CD8-positive, alpha-beta memory T cell (primary cell): Measurements from ENCODE around the gene ADISSP. TPM values are rescaled to one million over a fixed set of nuclear protein-coding genes. Genes with fewer than 3 reads are reported as not detected.

ENCODE experiments used
- CTCF ChIA-PET: fragments of 350-600 bp; sonication (Branson Sonifier 250); formaldehyde crosslinking; loops from one replicate; lab custom pipeline; 2021; ENCODE audit warnings: antibody characterized with exemption; lab: Charles Lee
- POLR2A ChIA-PET: fragments of 350-600 bp; sonication (Branson Sonifier 250); formaldehyde crosslinking; loops from one replicate; lab custom pipeline; 2021; ENCODE audit warnings: antibody characterized with exemption; lab: Charles Lee
- DNase-seq, 5 donors: peaks; one replicate each; pipeline versions ENCODE4 v3.0.0 to v3.0.0-alpha.2; 2020 to 2022; ENCODE audit warnings: mixed read lengths in 1 of 5
- H3K27ac ChIP-seq: one replicate; pipeline ENCODE4 v1.7.0; 2013; ENCODE audit warnings: low read depth, mild to moderate bottlenecking, low read length, moderate library complexity
- H3K27me3 ChIP-seq: 2 replicates; pipeline ENCODE4 v1.7.0; 2013; ENCODE audit warnings: low read length, mild to moderate bottlenecking; ENCODE audit not compliant: insufficient read depth, poor library complexity, severe bottlenecking
- H3K36me3 ChIP-seq: 2 replicates; pipeline ENCODE4 v1.7.0; 2013; ENCODE audit warnings: mild to moderate bottlenecking, low read length, moderate library complexity; ENCODE audit not compliant: insufficient read depth
- H3K4me1 ChIP-seq: 2 replicates; pipeline ENCODE4 v1.7.0; 2013; ENCODE audit warnings: mild to moderate bottlenecking, low read length, moderate library complexity; ENCODE audit not compliant: insufficient read depth
- H3K4me3 ChIP-seq: 2 replicates; pipeline ENCODE4 v1.7.0; 2013; ENCODE audit warnings: mild to moderate bottlenecking, low read length
- H3K9me3 ChIP-seq: 2 replicates; pipeline ENCODE4 v1.7.0; 2013; ENCODE audit warnings: mild to moderate bottlenecking, low read length
- H3K27ac Mint-ChIP-seq, 8 donors: one replicate each; pipeline ENCODE4 v1.8.0; 2020 to 2021; ENCODE audit warnings: mixed read lengths in 8 of 8, mild to moderate bottlenecking in 6 of 8, inconsistent platforms in 3 of 8, moderate library complexity in 3 of 8
- H3K27me3 Mint-ChIP-seq, 2 donors: one replicate each; pipeline ENCODE4 v1.8.0; 2020 to 2021; ENCODE audit warnings: mixed read lengths in 2 of 2, mild to moderate bottlenecking in 1 of 2, moderate library complexity in 1 of 2
- H3K36me3 Mint-ChIP-seq, 3 donors: one replicate each; pipeline ENCODE4 v1.8.0; 2020 to 2021; ENCODE audit warnings: mixed read lengths in 3 of 3, inconsistent platforms in 1 of 3, mild to moderate bottlenecking in 1 of 3
- H3K4me1 Mint-ChIP-seq, 3 donors: one replicate each; pipeline ENCODE4 v1.8.0; 2020 to 2021; ENCODE audit warnings: mixed read lengths in 3 of 3, inconsistent platforms in 1 of 3, mild to moderate bottlenecking in 1 of 3
- H3K4me3 Mint-ChIP-seq, 7 donors: one replicate each; pipeline ENCODE4 v1.8.0; 2020 to 2021; ENCODE audit warnings: mixed read lengths in 7 of 7, mild to moderate bottlenecking in 6 of 7, moderate library complexity in 4 of 7, inconsistent platforms in 2 of 7
- H3K9me3 Mint-ChIP-seq, 5 donors: one replicate each; pipeline ENCODE4 v1.8.0; 2020 to 2022; ENCODE audit warnings: mixed read lengths in 5 of 5, mild to moderate bottlenecking in 3 of 5, moderate library complexity in 2 of 5, inconsistent platforms in 1 of 5
- polyA plus RNA-seq: library from polyadenylated mRNA; unstranded; fragments of 300-500 nt; fragmentation: Illumina TruSeq; gene quantifications from one replicate; pipeline ENCODE4 v1.2.3, GENCODE V29; 2021
- total RNA-seq, 2 experiments: library from RNA; stranded (reverse); gene quantifications; one replicate each; pipeline ENCODE4 v1.2.3, GENCODE V29; 2021

Gene ADISSP
- total and polyA plus RNA-seq, 3 experiments from 2014 or later, result 27.0 to 74.9 (median 72.7) TPM

- Histone ChIP-seq H3K9me3 (no peaks in the 10 kb centered on the region), H3K4me1 (no peaks in the 10 kb centered on the region), H3K27ac (no peak within 1 kb of the TSS), H3K36me3 (no peaks in the 10 kb centered on the region), H3K4me3 (no peak within 1 kb of the TSS), H3K27me3 (peaks cover 5% of the 10 kb centered on the region)
- no peaks in the 10 kb centered on the region for H3K36me3 Mint-ChIP-seq
- H3K27ac Mint-ChIP-seq, result no peak within 1 kb of the TSS
- ChIA-PET POLR2A (no interaction called here), CTCF (no interaction called here)
- peak within 1 kb of the TSS in 2 of 7 donors; percentile 15 to 19 for H3K4me3 Mint-ChIP-seq
- H3K4me1 Mint-ChIP-seq, result peaks cover 0 to 10% (median 0%) of the 10 kb centered on the region in 3 donors
- DNase-seq, result peak in 1 of 5 donors; percentile 37
- H3K9me3 Mint-ChIP-seq, result no peaks in the 10 kb centered on the region
- H3K27me3 Mint-ChIP-seq, result peaks cover 39 to 45% of the 10 kb centered on the region in 2 donors
Observed at GRCh38 chr20:3732327-3733118, 35.0 kb downstream of the ADISSP start, which contains the start of gene HSPA12B. HSPA12B (plus strand) TSS chr20:3732685; CDS start chr20:3738675, 5,990 bp downstream.

GRCh38 chr20:3731944-3732326, 35.6 kb downstream of the ADISSP start:
- Mint-ChIP-seq H3K9me3 (no peaks in the 10 kb centered on the region), H3K4me3 (peak overlapping the region in 1 of 7 donors; percentile 19), H3K36me3 (no peaks in the 10 kb centered on the region), H3K27me3 (peaks cover 42 to 50% of the 10 kb centered on the region in 2 donors), H3K27ac (no peak overlapping the region), H3K4me1 (peaks cover 0 to 10% (median 0%) of the 10 kb centered on the region in 3 donors)
- H3K36me3 ChIP-seq, result no peaks in the 10 kb centered on the region
- H3K4me1 ChIP-seq, result no peaks in the 10 kb centered on the region
- DNase-seq, result peak in 1 of 5 donors; percentile 41
- H3K4me3 ChIP-seq, result no peak overlapping the region
- no peak overlapping the region for H3K27ac ChIP-seq
- no peaks in the 10 kb centered on the region for H3K9me3 ChIP-seq
- CTCF ChIA-PET, result no interaction called here
- H3K27me3 ChIP-seq, result peaks cover 5% of the 10 kb centered on the region
- POLR2A ChIA-PET, result no interaction called here

- no peaks in the 10 kb centered on the region for H3K36me3 Mint-ChIP-seq
Observed at GRCh38 chr20:3730803-3731672, 36.5 kb downstream of the ADISSP start.

DNA sequence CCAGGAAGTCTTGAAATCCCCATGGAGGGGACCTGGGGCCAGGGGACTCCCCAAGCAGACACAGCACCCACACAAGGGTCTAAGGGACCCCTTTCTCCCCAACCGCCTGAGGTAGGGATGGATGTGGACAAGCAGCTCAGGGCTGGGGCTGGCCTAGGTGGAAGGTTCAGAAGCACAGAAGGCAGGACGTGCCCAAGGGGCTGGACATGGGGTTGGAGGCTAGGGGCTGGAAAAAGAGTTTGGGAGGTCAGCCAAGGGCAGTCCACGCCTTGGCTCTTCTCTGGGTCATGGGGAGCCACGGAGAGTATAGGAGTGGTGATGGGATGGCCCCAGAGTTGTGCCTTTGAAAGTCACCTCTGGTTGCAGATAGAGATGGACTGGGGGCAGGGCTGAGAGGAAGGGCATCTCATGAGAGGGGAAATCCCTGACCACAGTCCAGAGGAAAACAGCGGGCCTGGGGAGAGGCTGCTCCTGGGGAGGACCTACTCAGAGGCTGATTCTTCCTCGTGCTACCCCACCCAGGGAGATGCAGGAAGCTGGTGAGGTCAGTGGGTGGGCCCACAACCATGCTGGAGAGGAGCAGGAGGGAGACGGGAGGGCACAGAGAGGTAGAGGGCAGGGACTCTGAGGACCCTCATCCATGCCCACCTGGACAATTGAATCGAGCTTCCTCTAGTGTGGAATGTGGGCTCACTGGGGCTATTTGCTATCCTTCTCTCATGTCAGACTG, 37.6 kb downstream of the ADISSP start:
- peaks cover 5% of the 10 kb centered on the region for H3K27me3 ChIP-seq

More at GRCh38 chr20:3730803-3731672, 36.5 kb downstream of the ADISSP start:
- H3K27ac Mint-ChIP-seq, result peak overlapping the region in 1 of 8 donors; percentile 22
- ChIA-PET POLR2A (no interaction called here), CTCF (no interaction called here)
- H3K27me3 ChIP-seq, result peaks cover 5% of the 10 kb centered on the region
- H3K9me3 ChIP-seq, result no peaks in the 10 kb centered on the region
- H3K27ac ChIP-seq, result no peak overlapping the region
- no peaks in the 10 kb centered on the region for H3K4me1 ChIP-seq
- H3K9me3 Mint-ChIP-seq, result no peaks in the 10 kb centered on the region
- H3K4me1 Mint-ChIP-seq, result peaks cover 0 to 10% (median 0%) of the 10 kb centered on the region in 3 donors
- H3K4me3 ChIP-seq, result no peak overlapping the region
- DNase-seq, result peak in 1 of 5 donors; percentile 4
- peak overlapping the region in 2 of 7 donors; percentile 15 to 19 for H3K4me3 Mint-ChIP-seq
- peaks cover 43 to 53% of the 10 kb centered on the region in 2 donors for H3K27me3 Mint-ChIP-seq
- H3K36me3 ChIP-seq, result no peaks in the 10 kb centered on the region

DNA sequence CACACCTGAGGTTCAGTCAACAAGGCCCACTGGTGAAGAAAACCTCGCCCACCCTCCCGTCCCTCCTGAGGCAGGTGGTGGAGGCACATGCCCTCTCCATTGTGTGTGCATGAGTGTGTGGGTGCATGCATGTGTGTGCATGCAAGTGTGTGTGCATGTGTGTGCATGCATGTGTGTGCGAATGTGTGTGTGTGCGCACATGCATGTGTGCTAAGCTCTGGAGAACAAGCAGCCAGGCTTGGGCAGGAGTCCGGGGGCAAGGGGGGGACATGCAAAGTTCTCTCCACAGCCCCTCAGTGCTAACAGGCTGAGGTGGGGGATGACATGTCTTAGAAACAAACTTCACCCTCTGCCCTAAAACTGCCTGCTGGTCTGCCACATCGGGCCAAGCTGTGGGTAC, 38.2 kb downstream of the ADISSP start:
- H3K36me3 Mint-ChIP-seq, result no peaks in the 10 kb centered on the region
- no peaks in the 10 kb centered on the region for H3K4me1 ChIP-seq
- CTCF ChIA-PET, result no interaction called here

More for the DNA sequence above, 37.6 kb downstream of the ADISSP start:
- Mint-ChIP-seq H3K36me3 (no peaks in the 10 kb centered on the region), H3K27ac (peak overlapping the region in 1 of 8 donors; percentile 22), H3K27me3 (peaks cover 45 to 56% of the 10 kb centered on the region in 2 donors), H3K9me3 (no peaks in the 10 kb centered on the region), H3K4me3 (no peak overlapping the region), H3K4me1 (peaks cover 0 to 10% (median 0%) of the 10 kb centered on the region in 3 donors)
- Histone ChIP-seq H3K4me3 (no peak overlapping the region), H3K4me1 (no peaks in the 10 kb centered on the region), H3K36me3 (no peaks in the 10 kb centered on the region), H3K27ac (no peak overlapping the region), H3K9me3 (no peaks in the 10 kb centered on the region)
- CTCF ChIA-PET, result no interaction called here
- POLR2A ChIA-PET, result no interaction called here
- peak in 1 of 5 donors; percentile 27 for DNase-seq

DNA sequence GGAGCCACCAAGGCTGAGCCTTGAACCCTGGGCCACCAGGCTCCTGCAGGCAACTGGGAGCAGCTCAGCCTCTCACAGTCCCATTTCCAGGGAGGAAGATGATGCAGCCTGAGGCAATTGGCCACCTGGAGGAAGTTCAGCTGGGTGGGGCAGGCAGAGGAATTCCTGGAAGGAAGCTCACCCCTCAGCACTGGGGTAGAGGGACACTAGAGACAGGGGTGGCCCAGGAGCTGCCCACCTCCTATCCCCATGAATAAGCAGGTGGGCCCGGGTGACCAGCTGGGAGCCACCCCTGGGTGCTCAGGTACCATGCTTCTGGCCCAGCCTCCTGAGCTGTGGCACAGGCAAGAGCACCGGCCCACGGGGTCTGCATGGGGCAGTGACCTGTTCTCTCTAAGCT, 38.7 kb downstream of the ADISSP start:
- POLR2A ChIA-PET, result no interaction called here
- peaks cover 39 to 61% of the 10 kb centered on the region in 2 donors for H3K27me3 Mint-ChIP-seq
- Histone ChIP-seq H3K4me3 (no peak overlapping the region), H3K4me1 (no peaks in the 10 kb centered on the region), H3K36me3 (no peaks in the 10 kb centered on the region), H3K9me3 (no peaks in the 10 kb centered on the region), H3K27ac (no peak overlapping the region), H3K27me3 (peaks cover 5% of the 10 kb centered on the region)
- H3K36me3 Mint-ChIP-seq, result no peaks in the 10 kb centered on the region
- peak in 1 of 5 donors; percentile 32 for DNase-seq
- peaks cover 0 to 10% (median 0%) of the 10 kb centered on the region in 3 donors for H3K4me1 Mint-ChIP-seq
- H3K9me3 Mint-ChIP-seq, result peaks cover 0 to 3% (median 0%) of the 10 kb centered on the region in 5 donors
- H3K27ac Mint-ChIP-seq, result no peak overlapping the region
- no peak overlapping the region for H3K4me3 Mint-ChIP-seq
- CTCF ChIA-PET, result interaction anchor here (2.7 kb wide), 1 partner anchor 18 kb away, joined by 9 read pairs; no protein-coding TSS in a partner anchor

More for the DNA sequence above, 38.2 kb downstream of the ADISSP start:
- H3K27me3 ChIP-seq, result peaks cover 5% of the 10 kb centered on the region
- peaks cover 0 to 10% (median 0%) of the 10 kb centered on the region in 3 donors for H3K4me1 Mint-ChIP-seq
- H3K9me3 Mint-ChIP-seq, result peaks cover 0 to under 1% (median 0%) of the 10 kb centered on the region in 5 donors
- no peaks in the 10 kb centered on the region for H3K36me3 ChIP-seq
- H3K27ac ChIP-seq, result no peak overlapping the region
- no peak overlapping the region for H3K27ac Mint-ChIP-seq
- H3K4me3 ChIP-seq, result no peak overlapping the region
- peak in 1 of 5 donors; percentile 36 for DNase-seq
- H3K9me3 ChIP-seq, result no peaks in the 10 kb centered on the region
- POLR2A ChIA-PET, result no interaction called here
- no peak overlapping the region for H3K4me3 Mint-ChIP-seq
- peaks cover 42 to 58% of the 10 kb centered on the region in 2 donors for H3K27me3 Mint-ChIP-seq

- Mint-ChIP-seq H3K27me3 (peaks cover 37 to 60% of the 10 kb centered on the region in 2 donors), H3K9me3 (peaks cover 0 to 3% (median 0%) of the 10 kb centered on the region in 5 donors), H3K4me1 (peaks cover 0 to 10% (median 0%) of the 10 kb centered on the region in 3 donors), H3K4me3 (no peak overlapping the region), H3K27ac (peak overlapping the region in 1 of 8 donors; percentile 26), H3K36me3 (no peaks in the 10 kb centered on the region)
- peak in 1 of 5 donors; percentile 26 for DNase-seq
- no peaks in the 10 kb centered on the region for H3K4me1 ChIP-seq
- peaks cover 5% of the 10 kb centered on the region for H3K27me3 ChIP-seq
- CTCF ChIA-PET, result interaction anchor here (2.7 kb wide), 1 partner anchor 18 kb away, joined by 9 read pairs; no protein-coding TSS in a partner anchor
- no peak overlapping the region for H3K4me3 ChIP-seq
- H3K9me3 ChIP-seq, result no peaks in the 10 kb centered on the region
- H3K36me3 ChIP-seq, result no peaks in the 10 kb centered on the region
- no peak overlapping the region for H3K27ac ChIP-seq
- POLR2A ChIA-PET, result no interaction called here
Observed at GRCh38 chr20:3728354-3728753, 39.2 kb downstream of the ADISSP start.
